H9 (cell line): ENCODE results near the gene MPL. TPM values are rescaled to one million over a fixed set of nuclear protein-coding genes. Genes with fewer than 3 reads are reported as not detected.

ENCODE experiments used
- DNase-seq: peaks from one replicate; pipeline ENCODE4 v3.0.0-alpha.2; 2017
- H2AFZ ChIP-seq: one replicate; pipeline ENCODE4 v1.6.1; 2013; ENCODE audit warnings: mild to moderate bottlenecking, low read length, control low read depth, moderate library complexity
- H2AK5ac ChIP-seq: 2 replicates; pipeline ENCODE4 v1.6.1; 2013; ENCODE audit warnings: low read length, control low read depth, mixed read lengths; ENCODE audit not compliant: insufficient read length
- H2BK120ac ChIP-seq: one replicate; pipeline ENCODE4 v1.6.1; 2013; ENCODE audit warnings: low read depth, mild to moderate bottlenecking, low read length, control low read depth, inconsistent platforms; ENCODE audit not compliant: poor library complexity, severe bottlenecking
- H2BK12ac ChIP-seq: 2 replicates; pipeline ENCODE4 v1.6.1; 2013; ENCODE audit warnings: low read length, control low read depth, mixed read lengths, low read depth; ENCODE audit not compliant: insufficient read length
- H2BK15ac ChIP-seq: 2 replicates; pipeline ENCODE4 v1.6.1; 2013; ENCODE audit warnings: low read depth, low read length, control low read depth
- H2BK20ac ChIP-seq: one replicate; pipeline ENCODE4 v1.6.1; 2013; ENCODE audit warnings: low read depth, mild to moderate bottlenecking, low read length, control low read depth, inconsistent platforms; ENCODE audit not compliant: poor library complexity, severe bottlenecking
- H2BK5ac ChIP-seq: 2 replicates; pipeline ENCODE4 v1.6.1; 2013; ENCODE audit warnings: low read length, control low read depth, mixed read lengths; ENCODE audit not compliant: insufficient read length
- H3K14ac ChIP-seq: 2 replicates; pipeline ENCODE4 v1.6.1; 2013; ENCODE audit warnings: low read length, control low read depth; ENCODE audit not compliant: insufficient read depth
- H3K18ac ChIP-seq: 2 replicates; pipeline ENCODE4 v1.6.1; 2013; ENCODE audit warnings: low read depth, mild to moderate bottlenecking, mixed read lengths, low read length, control low read depth; ENCODE audit not compliant: insufficient read length
- H3K23ac ChIP-seq: 2 replicates; pipeline ENCODE4 v1.6.1; 2013; ENCODE audit warnings: low read length, control low read depth, mixed read lengths, low read depth; ENCODE audit not compliant: insufficient read length
- H3K23me2 ChIP-seq: 2 replicates; pipeline ENCODE4 v1.6.1; 2013; ENCODE audit warnings: low read depth, mild to moderate bottlenecking, mixed read lengths, low read length, control low read depth; ENCODE audit not compliant: insufficient read length, poor library complexity, severe bottlenecking
- H3K27ac ChIP-seq: 2 replicates; pipeline ENCODE4 v1.5.1; 2013; ENCODE audit warnings: low read length, control low read depth, mixed read lengths, low read depth; ENCODE audit not compliant: insufficient read length
- H3K27me3 ChIP-seq: 2 replicates; pipeline ENCODE4 v1.6.1; 2013; ENCODE audit warnings: low read length, control low read depth, inconsistent platforms; ENCODE audit not compliant: insufficient read depth
- H3K4ac ChIP-seq: 2 replicates; pipeline ENCODE4 v1.6.1; 2013; ENCODE audit warnings: low read depth, mild to moderate bottlenecking, control low read depth, inconsistent platforms, low read length, moderate library complexity
- H3K4me1 ChIP-seq: 2 replicates; pipeline ENCODE4 v1.6.1; 2013; ENCODE audit warnings: low read length, control low read depth, inconsistent platforms; ENCODE audit not compliant: insufficient read depth
- H3K4me2 ChIP-seq: 2 replicates; pipeline ENCODE4 v1.6.1; 2013; ENCODE audit warnings: low read length, control low read depth, mixed read lengths; ENCODE audit not compliant: insufficient read length, insufficient read depth
- H3K56ac ChIP-seq: 2 replicates; pipeline ENCODE4 v1.6.1; 2013; ENCODE audit warnings: low read depth, mild to moderate bottlenecking, mixed read lengths, low read length, control low read depth; ENCODE audit not compliant: insufficient read length
- H3K79me1 ChIP-seq: 2 replicates; pipeline ENCODE4 v1.6.1; 2013; ENCODE audit warnings: low read depth, mild to moderate bottlenecking, moderate library complexity, low read length, control low read depth, inconsistent platforms; ENCODE audit not compliant: insufficient read depth, poor library complexity, severe bottlenecking
- H3K79me2 ChIP-seq: 2 replicates; pipeline ENCODE4 v1.6.1; 2013; ENCODE audit warnings: low read length, control low read depth, inconsistent platforms; ENCODE audit not compliant: insufficient read depth
- H3K9ac ChIP-seq: 2 replicates; pipeline ENCODE4 v1.6.1; 2013; ENCODE audit warnings: low read length, control low read depth, mixed read lengths; ENCODE audit not compliant: insufficient read length; ENCODE audit errors: extremely low read depth
- H3K9me3 ChIP-seq: one replicate; pipeline ENCODE4 v1.6.1; 2013; ENCODE audit warnings: low read depth, low read length, inconsistent platforms; ENCODE audit not compliant: control insufficient read depth
- H3T11ph ChIP-seq: one replicate; pipeline ENCODE4 v1.6.1; 2013; ENCODE audit warnings: mild to moderate bottlenecking, low read length, control low read depth, inconsistent platforms
- H4K20me1 ChIP-seq: one replicate; pipeline ENCODE4 v1.6.1; 2013; ENCODE audit not compliant: control insufficient read depth, insufficient read length, insufficient read depth
- H4K5ac ChIP-seq: 2 replicates; pipeline ENCODE4 v1.6.1; 2013; ENCODE audit warnings: low read depth, mild to moderate bottlenecking, mixed read lengths, low read length, control low read depth; ENCODE audit not compliant: insufficient read length
- H4K8ac ChIP-seq: replicated peaks from 2 replicates; pipeline ENCODE4 v1.6.1; 2013; ENCODE audit warnings: low read length, control low read depth, mixed read lengths, low read depth; ENCODE audit not compliant: insufficient read length
- H4K91ac ChIP-seq: 2 replicates; pipeline ENCODE4 v1.6.1; 2013; ENCODE audit warnings: low read depth, mild to moderate bottlenecking, moderate library complexity, mixed read lengths, low read length, control low read depth; ENCODE audit not compliant: insufficient read length
- H3K27ac Mint-ChIP-seq, 3 experiments: 2 replicates in 2 of 3; 3 replicates in 1 of 3; pipeline ENCODE4 v1.8.0; 2020 to 2021; ENCODE audit warnings: mixed read lengths in 3 of 3, mild to moderate bottlenecking in 1 of 3, moderate library complexity in 1 of 3
- H3K27me3 Mint-ChIP-seq: 2 replicates; pipeline ENCODE4 v1.8.0; 2021; ENCODE audit warnings: low read depth, mild to moderate bottlenecking, moderate library complexity, mixed read lengths
- H3K36me3 Mint-ChIP-seq, 3 experiments: 2 replicates in 2 of 3; 3 replicates in 1 of 3; pipeline ENCODE4 v1.8.0; 2020 to 2021; ENCODE audit warnings: low read depth in 3 of 3, mixed read lengths in 3 of 3; ENCODE audit not compliant: insufficient read depth in 1 of 3
- H3K4me1 Mint-ChIP-seq, 2 experiments: 2 replicates each; pipeline ENCODE4 v1.8.0; 2020; ENCODE audit warnings: mixed read lengths in 2 of 2
- H3K4me3 Mint-ChIP-seq, 2 experiments: 2 replicates in 1 of 2; 3 replicates in 1 of 2; pipeline ENCODE4 v1.8.0; 2020 to 2021; ENCODE audit warnings: mild to moderate bottlenecking in 2 of 2, mixed read lengths in 2 of 2, moderate library complexity in 1 of 2
- H3K9me3 Mint-ChIP-seq, 2 experiments: 2 replicates in 1 of 2; 3 replicates in 1 of 2; pipeline ENCODE4 v1.8.0; 2020; ENCODE audit warnings: mild to moderate bottlenecking in 2 of 2, mixed read lengths in 2 of 2, moderate library complexity in 1 of 2
- CTCF ChIP-seq: fragments of 200-600 bp; sonication (generic); conservative IDR thresholded peaks from 3 replicates; pipeline ENCODE4 v1.8.0; 2021; ENCODE audit warnings: antibody characterized with exemption, mild to moderate bottlenecking
- WGBS: extraction: QIAGEN DNeasy Blood & Tissue Kit; methylation state at CpG from one replicate; pipeline ENCODE4 v1.1.7; 2013; ENCODE audit warnings: missing lambda C conversion rate, low lambda C conversion rate, mixed read lengths; ENCODE audit not compliant: insufficient read length; ENCODE audit errors: extremely low coverage; 5-methylcytosine and 5-hydroxymethylcytosine counted together
- total RNA-seq: library from RNA; stranded (reverse); gene quantifications from 2 replicates; pipeline ENCODE4 v1.2.1, GENCODE V29; 2021

MPL gene
- total RNA-seq, 1 experiment from 2014 or later: not detected

GRCh38 chr1:43311521-43311920, 26.1 kb upstream of the MPL start:
- no peaks in the 10 kb centered on the region for H3K4me1 ChIP-seq
- H3K27ac ChIP-seq: no peak overlapping the region
- no peaks in the 10 kb centered on the region for H3K79me2 ChIP-seq
- no peaks in the 10 kb centered on the region for H4K20me1 ChIP-seq
- H3T11ph ChIP-seq: no peak overlapping the region
- no peak overlapping the region for H3K18ac ChIP-seq
- no peak overlapping the region for H2BK20ac ChIP-seq
- no peak overlapping the region for H3K9ac ChIP-seq
- H3K79me1 ChIP-seq: no peaks in the 10 kb centered on the region
- no peak overlapping the region for H2BK5ac ChIP-seq
- no peak for DNase-seq
- Mint-ChIP-seq H3K9me3 (no peaks in the 10 kb centered on the region), H3K4me1 (no peaks in the 10 kb centered on the region), H3K4me3 (no peak overlapping the region), H3K36me3 (no peaks in the 10 kb centered on the region; a peak in 1 of 7 replicates), H3K27ac (peak overlapping the region in 1 of 3 experiments; percentile 89; a peak in 1 of 7 replicates), H3K27me3 (peaks cover 12% of the 10 kb centered on the region)
- no peak overlapping the region for H3K4me2 ChIP-seq
- WGBS: no CpG with 5 or more reads among the region's 9 CpGs
- H2BK15ac ChIP-seq: no peak overlapping the region
- H4K91ac ChIP-seq: no peak overlapping the region
- TF ChIP-seq CTCF: no peak
- H3K9me3 ChIP-seq: no peaks in the 10 kb centered on the region
- H2AFZ ChIP-seq: no peak overlapping the region
- no peak overlapping the region for H4K5ac ChIP-seq
- H3K27me3 ChIP-seq: no peaks in the 10 kb centered on the region
- H3K56ac ChIP-seq: no peak overlapping the region
- H4K8ac ChIP-seq: no peak overlapping the region
- no peak overlapping the region for H2BK120ac ChIP-seq
- H3K14ac ChIP-seq: no peak overlapping the region
- no peak overlapping the region for H3K23ac ChIP-seq
- no peak overlapping the region for H2AK5ac ChIP-seq
- no peak overlapping the region for H2BK12ac ChIP-seq
- no peaks in the 10 kb centered on the region for H3K23me2 ChIP-seq
- no peak overlapping the region for H3K4ac ChIP-seq
